OCI-LY3 (cell line): ENCODE results near the gene PPP2R5E.

Experiments
- H2AFZ ChIP-seq: fragments of 200-600, 300-600 bp; shearing (Covaris generic); 2 replicates; pipeline ENCODE4 v1.6.0; 2014; ENCODE audit warnings: antibody characterized with exemption, low read depth, low read length
- H3K27ac ChIP-seq: fragments of 200-600, 300-600 bp; sonication (generic); 2 replicates; pipeline ENCODE4 v1.5.1; 2014; ENCODE audit warnings: mild to moderate bottlenecking, low read length, moderate library complexity, mixed read lengths
- H3K27me3 ChIP-seq: fragments of 200-600, 300-600 bp; sonication (generic); 2 replicates; pipeline ENCODE4 v1.6.1; 2014; ENCODE audit warnings: low read depth, low read length, mixed read lengths
- H3K36me3 ChIP-seq: fragments of 200-600, 300-600 bp; sonication (generic); replicated peaks from 2 replicates; pipeline ENCODE3; 2014; ENCODE audit warnings: low read depth, low read length, mixed read lengths
- H3K4me1 ChIP-seq: fragments of 300-600, 200-600 bp; sonication (generic); 2 replicates; pipeline ENCODE4 v1.6.1; 2014; ENCODE audit warnings: low read length, mixed read lengths
- H3K4me2 ChIP-seq: fragments of 200-600, 300-600 bp; sonication (generic); 2 replicates; pipeline ENCODE4 v1.6.1; 2014; ENCODE audit warnings: low read length, mixed read lengths
- H3K4me3 ChIP-seq: fragments of 300-600, 200-600 bp; sonication (generic); 2 replicates; pipeline ENCODE4 v1.5.1; 2014; ENCODE audit warnings: antibody characterized with exemption, mild to moderate bottlenecking, low read length, moderate library complexity
- H3K79me2 ChIP-seq: fragments of 300-600, 200-600 bp; shearing (Covaris generic); 2 replicates; pipeline ENCODE4 v1.6.1; 2014; ENCODE audit warnings: mild to moderate bottlenecking, low read length, mixed read lengths
- H3K9ac ChIP-seq: fragments of 300-600, 200-600 bp; shearing (Covaris generic); 2 replicates; pipeline ENCODE4 v1.6.0; 2014; ENCODE audit warnings: mild to moderate bottlenecking, low read length, moderate library complexity
- H3K9me3 ChIP-seq: fragments of 200-600, 300-600 bp; shearing (Covaris generic); 2 replicates; pipeline ENCODE4 v1.6.1; 2014; ENCODE audit warnings: low read length, mixed read lengths; ENCODE audit not compliant: insufficient read depth
- H4K20me1 ChIP-seq: fragments of 200-600, 300-600 bp; sonication (generic); 2 replicates; pipeline ENCODE4 v1.6.1; 2016; ENCODE audit warnings: low read length, mixed read lengths; ENCODE audit not compliant: insufficient read depth
- EZH2phosphoT487 ChIP-seq: fragments of 200-600 bp; shearing (Covaris generic); IDR thresholded peaks from 2 replicates; pipeline ENCODE4 v1.6.1; 2018; ENCODE audit warnings: antibody characterized with exemption, mixed run types, low read depth
- TF ChIP-seq, protein P1 (sequence below): fragments of 200-600, 300-600 bp; sonication (generic); IDR thresholded peaks from 2 replicates; pipeline ENCODE4 v1.5.1; 2014; ENCODE audit warnings: antibody characterized with exemption, low read length, low read depth

The PPP2R5E gene

DNA sequence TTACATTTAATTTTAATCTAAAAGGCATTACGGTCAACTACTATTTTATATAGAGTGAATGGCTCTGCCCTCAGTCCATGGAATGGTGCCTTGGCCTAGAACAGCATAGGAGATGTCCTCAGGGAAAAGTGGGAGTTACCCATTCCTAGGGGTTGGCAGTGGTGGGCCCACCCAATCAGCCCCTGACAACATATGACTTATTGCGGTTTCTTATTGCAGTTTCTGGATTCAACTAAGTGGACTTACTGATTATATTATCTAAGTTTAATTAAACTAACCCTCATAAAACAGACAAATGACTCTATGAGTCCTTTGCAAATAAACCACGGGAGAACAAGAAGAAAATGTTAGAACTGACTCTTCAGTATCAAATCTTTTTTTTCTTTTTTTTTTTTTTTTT lies 2.3 kb upstream of the PPP2R5E start:
- H3K79me2 ChIP-seq, result peaks cover 26% of the 10 kb centered on the region
- no peaks in the 10 kb centered on the region for H3K9me3 ChIP-seq
- peaks cover 11% of the 10 kb centered on the region; the same call in 1 of the 2 replicates for H4K20me1 ChIP-seq
- no peaks in the 10 kb centered on the region for H3K36me3 ChIP-seq
- no peaks in the 10 kb centered on the region for H3K27me3 ChIP-seq
- no peak overlapping the region for H2AFZ ChIP-seq
- H3K4me3 ChIP-seq, result no peak overlapping the region
- no peak overlapping the region for H3K4me2 ChIP-seq
- peaks cover 22% of the 10 kb centered on the region for H3K4me1 ChIP-seq
- no peak overlapping the region for H3K9ac ChIP-seq
- no peak overlapping the region for H3K27ac ChIP-seq
- no peak for TF ChIP-seq EZH2phosphoT487
- TF ChIP-seq, protein P1, sequence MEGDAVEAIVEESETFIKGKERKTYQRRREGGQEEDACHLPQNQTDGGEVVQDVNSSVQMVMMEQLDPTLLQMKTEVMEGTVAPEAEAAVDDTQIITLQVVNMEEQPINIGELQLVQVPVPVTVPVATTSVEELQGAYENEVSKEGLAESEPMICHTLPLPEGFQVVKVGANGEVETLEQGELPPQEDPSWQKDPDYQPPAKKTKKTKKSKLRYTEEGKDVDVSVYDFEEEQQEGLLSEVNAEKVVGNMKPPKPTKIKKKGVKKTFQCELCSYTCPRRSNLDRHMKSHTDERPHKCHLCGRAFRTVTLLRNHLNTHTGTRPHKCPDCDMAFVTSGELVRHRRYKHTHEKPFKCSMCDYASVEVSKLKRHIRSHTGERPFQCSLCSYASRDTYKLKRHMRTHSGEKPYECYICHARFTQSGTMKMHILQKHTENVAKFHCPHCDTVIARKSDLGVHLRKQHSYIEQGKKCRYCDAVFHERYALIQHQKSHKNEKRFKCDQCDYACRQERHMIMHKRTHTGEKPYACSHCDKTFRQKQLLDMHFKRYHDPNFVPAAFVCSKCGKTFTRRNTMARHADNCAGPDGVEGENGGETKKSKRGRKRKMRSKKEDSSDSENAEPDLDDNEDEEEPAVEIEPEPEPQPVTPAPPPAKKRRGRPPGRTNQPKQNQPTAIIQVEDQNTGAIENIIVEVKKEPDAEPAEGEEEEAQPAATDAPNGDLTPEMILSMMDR, result no peak

DNA sequence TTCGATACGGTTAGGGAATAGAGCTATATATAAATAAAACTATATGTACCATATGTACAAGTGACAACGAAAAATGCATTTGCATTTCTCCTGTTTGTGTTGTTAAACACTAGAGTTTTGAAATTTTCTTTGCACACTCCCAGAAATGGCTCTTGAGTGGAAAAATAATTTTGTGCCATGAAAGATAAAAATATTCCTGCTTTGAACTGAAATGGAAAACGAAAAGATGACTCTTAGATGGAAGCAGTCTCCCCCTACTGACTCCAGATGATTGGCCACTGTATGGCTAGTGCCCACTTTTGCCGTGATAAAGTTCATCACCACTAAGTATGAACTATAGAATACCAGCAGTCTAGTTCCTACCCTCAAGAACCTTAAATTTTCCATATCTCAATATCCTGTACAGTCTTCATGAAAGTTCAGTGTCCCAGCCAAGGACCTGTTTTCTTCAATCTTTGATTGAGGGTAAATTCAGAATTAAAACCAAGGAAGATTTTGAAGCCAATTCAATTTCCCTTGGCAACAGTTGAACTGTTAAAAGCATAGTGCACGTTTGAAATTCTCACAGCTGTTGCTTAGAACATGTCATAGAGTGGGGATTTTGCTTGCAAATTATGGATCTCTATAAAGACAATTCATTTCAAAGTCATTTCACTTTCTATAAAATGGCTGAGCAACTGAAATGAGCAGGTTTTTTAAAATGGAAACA lies 1.6 kb upstream of the PPP2R5E start:
- H3K9ac ChIP-seq, result no peak overlapping the region; the same call in 1 of the 2 replicates
- peak overlapping the region; percentile 74 for H3K4me2 ChIP-seq
- H2AFZ ChIP-seq, result no peak overlapping the region
- H3K79me2 ChIP-seq, result peaks cover 26% of the 10 kb centered on the region
- no peak overlapping the region for H3K27ac ChIP-seq
- no peaks in the 10 kb centered on the region for H3K36me3 ChIP-seq
- no peaks in the 10 kb centered on the region for H3K9me3 ChIP-seq
- no peak for TF ChIP-seq EZH2phosphoT487
- TF ChIP-seq, protein P1, result peak; percentile 58
- peak overlapping the region; percentile 99 for H3K4me3 ChIP-seq
- peaks cover 22% of the 10 kb centered on the region for H3K4me1 ChIP-seq
- no peaks in the 10 kb centered on the region for H3K27me3 ChIP-seq
- H4K20me1 ChIP-seq, result peaks cover 11% of the 10 kb centered on the region; the same call in 1 of the 2 replicates

DNA sequence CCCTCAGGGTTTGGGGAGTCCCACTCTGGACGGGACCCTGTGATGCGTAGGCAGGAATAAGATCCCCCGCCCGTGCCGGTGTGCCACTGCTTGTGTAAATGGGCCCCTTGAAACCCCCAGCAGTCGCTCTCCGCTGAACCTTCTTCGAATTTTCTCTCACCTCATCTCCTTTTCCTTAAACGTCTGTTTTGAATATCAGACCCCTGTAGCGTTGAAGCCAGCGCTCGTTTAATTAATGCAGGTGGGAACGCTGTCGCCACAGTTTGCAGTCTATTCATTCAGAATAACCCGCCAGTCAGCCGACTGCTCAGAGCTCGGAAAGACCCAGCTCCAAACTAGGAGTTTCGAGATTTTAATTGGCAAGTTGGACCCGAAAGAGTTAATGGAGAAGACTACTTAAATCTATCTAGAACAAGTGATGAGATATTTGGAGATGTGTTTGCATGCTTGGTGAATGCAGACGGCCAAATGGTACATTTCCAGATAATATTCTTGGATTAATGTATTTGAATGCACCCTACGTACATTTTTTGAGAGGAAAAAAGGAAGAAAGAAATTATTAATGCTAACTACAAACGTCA lies 739 bp upstream of the PPP2R5E start:
- peak overlapping the region; percentile 86 for H3K9ac ChIP-seq
- H3K27ac ChIP-seq, result peak overlapping the region; percentile 64
- H3K9me3 ChIP-seq, result no peaks in the 10 kb centered on the region
- peaks cover 22% of the 10 kb centered on the region for H3K4me1 ChIP-seq
- H3K79me2 ChIP-seq, result peaks cover 26% of the 10 kb centered on the region
- peaks cover 6% of the 10 kb centered on the region for H3K36me3 ChIP-seq
- no peaks in the 10 kb centered on the region for H3K27me3 ChIP-seq
- H2AFZ ChIP-seq, result peak overlapping the region; percentile 60
- no peak for TF ChIP-seq EZH2phosphoT487
- TF ChIP-seq, protein P1, result no peak
- peak overlapping the region; percentile 74 for H3K4me2 ChIP-seq
- peak overlapping the region; percentile 99 for H3K4me3 ChIP-seq
- H4K20me1 ChIP-seq, result peaks cover 11% of the 10 kb centered on the region; the same call in 1 of the 2 replicates

DNA sequence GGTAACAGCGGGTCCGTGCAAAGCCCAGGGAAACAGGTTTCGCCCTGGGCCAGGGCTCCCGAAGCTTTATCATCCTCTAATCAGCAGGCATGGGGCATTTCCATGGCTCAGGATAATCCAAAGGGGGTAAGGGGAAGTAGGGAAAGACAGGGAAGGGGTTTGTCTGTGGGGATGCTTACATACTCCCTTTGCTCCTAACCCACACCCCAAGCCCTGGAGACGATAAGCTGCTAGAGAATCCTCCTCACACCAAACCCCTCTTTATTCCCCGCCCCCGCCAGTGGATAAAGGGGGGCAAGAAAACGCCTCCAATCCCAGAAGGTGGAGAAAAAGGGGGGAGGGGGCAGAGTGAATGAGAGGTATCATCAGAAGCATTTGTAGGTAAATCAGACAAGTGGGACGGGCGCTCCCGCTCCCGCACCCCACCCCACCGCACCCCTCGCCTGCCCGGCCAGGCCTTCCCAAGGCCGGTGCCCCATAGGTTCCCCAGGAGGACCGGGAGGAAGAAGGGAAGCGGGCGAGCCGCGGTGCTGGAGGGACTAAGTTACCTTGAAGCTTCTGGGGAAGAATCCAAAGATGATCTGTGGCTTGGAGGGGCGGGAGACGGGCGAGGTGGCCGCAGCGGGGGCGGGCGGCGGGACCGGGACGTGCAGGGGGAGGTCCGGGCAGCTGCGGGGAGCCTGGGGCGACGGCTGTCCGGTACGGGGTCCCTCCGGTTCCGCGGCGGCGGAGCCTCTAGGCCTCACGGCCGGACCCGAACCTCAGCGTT lies 762 bp downstream of the PPP2R5E start:
- TF ChIP-seq, protein P1, result no peak
- TF ChIP-seq EZH2phosphoT487, result no peak
- peak overlapping the region; percentile 99 for H3K4me3 ChIP-seq
- no peaks in the 10 kb centered on the region for H3K9me3 ChIP-seq
- H4K20me1 ChIP-seq, result peaks cover 11% of the 10 kb centered on the region; the same call in 1 of the 2 replicates
- H3K36me3 ChIP-seq, result peaks cover 12% of the 10 kb centered on the region
- H3K4me2 ChIP-seq, result peak overlapping the region; percentile 92
- peak overlapping the region; percentile 72; the same call in 1 of the 2 replicates for H2AFZ ChIP-seq
- H3K9ac ChIP-seq, result peak overlapping the region; percentile 90
- no peaks in the 10 kb centered on the region for H3K27me3 ChIP-seq
- peak overlapping the region; percentile 55 for H3K27ac ChIP-seq
- peaks cover 20% of the 10 kb centered on the region for H3K4me1 ChIP-seq
- H3K79me2 ChIP-seq, result peaks cover 26% of the 10 kb centered on the region
